NCI-H2196 treated with DMSO at 0.1 percent for 48 hours (cell line): ENCODE measurements around the gene N4BP2L2.
"Not testable (repeated sequence)": the region's sequence is repeated elsewhere in the genome, so short reads cannot be mapped to it uniquely, and the experiment has no call there.

Experiments
- DNase-seq: peaks from one replicate; lab custom pipeline; 2025; ENCODE audit not compliant: unreplicated experiment; lab: John Stamatoyannopoulos, UW

Gene N4BP2L2

GRCh38 chr13:32538621-32539246 is at the start of gene N4BP2L2:
Gene N4BP2L2, minus strand, starts transcription at chr13:32538795. Its CDS starts 1,768 bp downstream, at chr13:32537027.
- DNase-seq = peak; percentile 64

- DNase-seq = no peak
Measured at GRCh38 chr13:32587811-32588170, 49.2 kb upstream of the N4BP2L2 start.

GRCh38 chr13:32587011-32587810 is 48.6 kb upstream of the N4BP2L2 start:
- no peak for DNase-seq

GRCh38 chr13:32586080-32586900 is 47.7 kb upstream of the N4BP2L2 start, which contains the start of gene PDS5B:
Gene PDS5B, plus strand, starts transcription at chr13:32586452. Its CDS starts 62,321 bp downstream, at chr13:32648773.
- DNase-seq = peak; percentile 49

- no peak for DNase-seq
Measured at GRCh38 chr13:32585550-32586079, 47.0 kb upstream of the N4BP2L2 start.

GRCh38 chr13:32582991-32583390 is 44.4 kb upstream of the N4BP2L2 start:
- no peak for DNase-seq

GRCh38 chr13:32582281-32582680 is 43.7 kb upstream of the N4BP2L2 start:
- no peak for DNase-seq

- no peak for DNase-seq
Measured at GRCh38 chr13:32581177-32581786, 42.7 kb upstream of the N4BP2L2 start.

GRCh38 chr13:32577032-32577431 is 38.4 kb upstream of the N4BP2L2 start:
- no peak for DNase-seq

GRCh38 chr13:32575687-32576086 is 37.1 kb upstream of the N4BP2L2 start:
- DNase-seq = not testable (repeated sequence)

GRCh38 chr13:32560842-32561241 is 22.2 kb upstream of the N4BP2L2 start:
- not testable (repeated sequence) for DNase-seq

GRCh38 chr13:32555613-32556012 is 17.0 kb upstream of the N4BP2L2 start:
- DNase-seq = no peak

GRCh38 chr13:32553720-32554119 is 15.1 kb upstream of the N4BP2L2 start:
- no peak for DNase-seq

GRCh38 chr13:32549788-32550187 is 11.2 kb upstream of the N4BP2L2 start:
- DNase-seq = no peak

GRCh38 chr13:32548837-32549236 is 10.2 kb upstream of the N4BP2L2 start:
- no peak for DNase-seq

- DNase-seq = no peak
Measured at GRCh38 chr13:32545083-32545482, 6.5 kb upstream of the N4BP2L2 start.

GRCh38 chr13:32542221-32542620 is 3.6 kb upstream of the N4BP2L2 start:
- no peak for DNase-seq

GRCh38 chr13:32538143-32538620 is 413 bp downstream of the N4BP2L2 start:
- DNase-seq = no peak

- DNase-seq = no peak
Measured at GRCh38 chr13:32537580-32538142, 934 bp downstream of the N4BP2L2 start.

- no peak for DNase-seq
Measured at GRCh38 chr13:32535748-32536147, 2.8 kb downstream of the N4BP2L2 start.
